Pancreas (tissue), 10 donors: ENCODE results near the gene HPD. TPM values are rescaled to one million over a fixed set of nuclear protein-coding genes. Genes with fewer than 3 reads are reported as not detected.
A peak's percentile ranks its signal among the peaks of the same experiment; 100 is the strongest.

Source experiments
- ATAC-seq, 4 donors: fragments of 200-7000 bp; cut with Tn5 transposase; one replicate each; pipeline versions ENCODE4 v1.8.0 to v1.9.1; 2020; ENCODE audit warnings: mild to moderate bottlenecking in 4 of 4, moderate library complexity in 4 of 4
- DNase-seq, 6 donors: peaks; one replicate each; pipeline ENCODE4 v3.0.0-alpha.2; 2020
- FAIRE-seq: peaks from 2 replicates; lab custom pipeline; 2012; peaks lifted over from hg19 to GRCh38; lab: Jason Lieb, UNC
- H3K27ac ChIP-seq, 4 donors: fragments of 200-600 bp; sonication (generic); 1 replicate in 3 of 4; 2 replicates in 1 of 4; pipeline versions ENCODE4 v1.5.0 to v1.8.0; 2020
- H3K27me3 ChIP-seq, 4 donors: fragments of 200-600 bp; one replicate each; pipeline ENCODE4 v1.8.0; 2021
- H3K36me3 ChIP-seq, 3 donors: fragments of 200-600 bp; sonication (generic) in 1 of 3; one replicate each; pipeline versions ENCODE4 v1.5.0 to v1.8.0; 2020 to 2021
- H3K4me1 ChIP-seq, 3 donors: fragments of 200-600 bp; one replicate each; pipeline ENCODE4 v1.8.0; 2021
- H3K4me3 ChIP-seq, 4 donors: fragments of 200-600 bp; sonication (generic) in 2 of 4; one replicate each; pipeline versions ENCODE4 v1.5.0 to v1.8.0; 2020 to 2021
- H3K9me3 ChIP-seq, 4 donors: fragments of 200-600 bp; one replicate each; pipeline ENCODE4 v1.8.0; 2021
- WGBS, 2 donors: extraction: QIAGEN DNeasy Blood & Tissue Kit; methylation state at CpG; one replicate each; pipeline ENCODE4 v1.1.7; 2013; 5-methylcytosine and 5-hydroxymethylcytosine counted together
- intact Hi-C, 3 donors: fragments of 100-400 bp; cut with DNase I; formaldehyde crosslinking; loops; one replicate each; pipeline versions ENCODE4 v1.11.1 to v1.14.2; 2022
- polyA plus RNA-seq, 2 donors: library from polyadenylated mRNA; stranded (reverse); fragments of 200-250 nt; gene quantifications; one replicate each; pipeline ENCODE4 v1.2.3, GENCODE V29; 2013
- total RNA-seq, 6 donors: library from RNA; stranded (reverse); fragmentation: NEBNext Ultra II Directional in 4 of 6; extraction: Animal tissue kit (Norgen Biotek cat#: 25700) in 4 of 6; gene quantifications; one replicate each; pipeline versions ENCODE4 v1.2.1 to v1.2.4, GENCODE V29; 2021 to 2023
- TF ChIP-seq, protein P1 (sequence below), 4 donors: fragments of 200-600 bp; sonication (generic) in 3 of 4; IDR thresholded peaks; one replicate each; pipeline versions ENCODE4 v1.5.0 to v1.8.0; 2021; ENCODE audit warnings: antibody characterized with exemption in 4 of 4
- donor health status: healthy with polysubstance abuse.
- donor health status: DM: no; HTN: no; CAD: no; lungs with moderate emphysema.
- donor health status: DM: no; HTN: no; CAD: no.
- donor health status: control.
- donor health status: control.
- donor health status: Bipolar disorder and iron deficiency.
- donor health status: DM: yes; HTN: yes; CAD: no.
- donor health status: DM: no; HTN: no; CAD: no.
- donor health status: DM: no; HTN: no; CAD: no.
- donor health status: DM: yes; HTN: yes; CAD: no.

Gene HPD
- total and polyA plus RNA-seq, 8 donors = 0.71 to 3.9 (median 2.5) TPM

DNA sequence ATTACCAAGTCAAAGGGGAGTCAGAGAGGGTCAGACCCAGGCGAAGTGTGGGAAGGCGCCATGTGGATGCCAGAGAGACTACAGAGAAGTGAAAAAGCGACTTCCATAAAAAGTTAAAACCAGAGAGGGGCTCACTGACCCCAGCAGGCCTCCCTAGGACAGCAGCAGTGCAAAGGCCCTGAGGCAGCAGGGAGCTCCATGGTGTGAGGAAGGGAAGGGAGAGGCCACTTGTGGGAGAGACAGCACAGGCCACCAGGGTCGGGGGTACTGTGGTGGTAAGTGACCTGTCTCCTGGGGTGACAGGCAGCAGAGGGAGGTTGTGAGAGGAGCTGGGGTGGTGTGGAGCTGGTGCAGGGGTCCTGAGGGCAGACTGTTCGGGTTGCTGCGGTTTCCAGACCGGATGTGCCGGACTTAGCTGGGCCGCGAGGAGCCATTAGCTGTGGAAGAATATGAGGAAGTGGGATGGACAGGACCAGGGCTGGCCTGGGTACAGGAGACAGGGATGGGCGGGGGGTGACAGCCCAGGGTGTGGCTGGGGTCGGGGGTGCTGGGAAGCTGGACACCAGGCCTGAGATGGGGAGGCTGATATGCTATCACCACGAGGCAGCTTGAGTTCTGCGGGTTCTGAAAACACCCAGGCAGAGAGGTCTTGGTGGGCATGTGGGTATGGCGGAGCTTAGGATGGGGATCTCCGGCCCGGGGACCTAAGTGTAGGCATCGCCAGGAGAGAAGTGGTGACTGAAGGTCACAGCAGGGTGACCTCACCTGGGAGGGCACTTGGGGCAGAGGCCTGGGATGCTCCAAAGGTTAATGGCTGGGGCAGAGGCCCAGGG is 32.1 kb downstream of the HPD start:
- Histone ChIP-seq H3K27ac (no peak overlapping the region), H3K27me3 (no peaks in the 10 kb centered on the region), H3K36me3 (peaks cover 5 to 65% (median 36%) of the 10 kb centered on the region in 3 donors), H3K4me1 (no peaks in the 10 kb centered on the region), H3K9me3 (no peaks in the 10 kb centered on the region), H3K4me3 (no peak overlapping the region)
- FAIRE-seq (no peak), ATAC-seq (no peak), DNase-seq (no peak)
- TF ChIP-seq, protein P1, sequence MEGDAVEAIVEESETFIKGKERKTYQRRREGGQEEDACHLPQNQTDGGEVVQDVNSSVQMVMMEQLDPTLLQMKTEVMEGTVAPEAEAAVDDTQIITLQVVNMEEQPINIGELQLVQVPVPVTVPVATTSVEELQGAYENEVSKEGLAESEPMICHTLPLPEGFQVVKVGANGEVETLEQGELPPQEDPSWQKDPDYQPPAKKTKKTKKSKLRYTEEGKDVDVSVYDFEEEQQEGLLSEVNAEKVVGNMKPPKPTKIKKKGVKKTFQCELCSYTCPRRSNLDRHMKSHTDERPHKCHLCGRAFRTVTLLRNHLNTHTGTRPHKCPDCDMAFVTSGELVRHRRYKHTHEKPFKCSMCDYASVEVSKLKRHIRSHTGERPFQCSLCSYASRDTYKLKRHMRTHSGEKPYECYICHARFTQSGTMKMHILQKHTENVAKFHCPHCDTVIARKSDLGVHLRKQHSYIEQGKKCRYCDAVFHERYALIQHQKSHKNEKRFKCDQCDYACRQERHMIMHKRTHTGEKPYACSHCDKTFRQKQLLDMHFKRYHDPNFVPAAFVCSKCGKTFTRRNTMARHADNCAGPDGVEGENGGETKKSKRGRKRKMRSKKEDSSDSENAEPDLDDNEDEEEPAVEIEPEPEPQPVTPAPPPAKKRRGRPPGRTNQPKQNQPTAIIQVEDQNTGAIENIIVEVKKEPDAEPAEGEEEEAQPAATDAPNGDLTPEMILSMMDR (IDR thresholded peaks at IDR 0.05) = no peak
- 83 to 93% methylated on average over 17 to 18 of the region's 18 CpGs for WGBS, 2 donors
- intact Hi-C loops = no loop called here

DNA sequence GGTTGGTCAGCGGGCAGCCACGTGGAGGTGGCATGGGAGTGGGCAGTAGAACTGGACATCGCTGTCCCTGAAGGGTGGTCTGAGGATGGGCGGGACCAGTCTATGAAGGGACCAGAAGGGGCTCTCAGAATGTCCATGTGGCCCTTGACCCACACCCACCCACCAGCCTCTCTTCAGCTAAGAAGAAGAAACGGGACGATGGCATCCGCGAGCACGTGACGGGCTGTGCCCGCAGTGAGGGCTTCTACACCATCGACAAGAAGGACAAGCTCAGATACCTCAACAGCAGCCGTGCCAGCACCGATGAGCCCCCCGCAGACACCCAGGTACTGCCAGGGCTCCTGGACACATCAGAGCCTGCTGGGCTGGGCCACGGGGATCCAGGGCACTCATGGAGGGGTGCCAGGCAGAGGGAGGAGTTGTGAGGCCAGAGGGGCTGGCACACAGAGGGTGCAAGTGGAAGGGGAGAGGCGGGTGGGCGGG is 33.6 kb downstream of the HPD start:
- intact Hi-C loops = no loop called here
- Histone ChIP-seq H3K4me1 (no peaks in the 10 kb centered on the region), H3K4me3 (no peak overlapping the region), H3K27ac (no peak overlapping the region), H3K36me3 (peaks cover 0 to 69% (median 36%) of the 10 kb centered on the region in 3 donors), H3K9me3 (no peaks in the 10 kb centered on the region), H3K27me3 (no peaks in the 10 kb centered on the region)
- DNase-seq (peak in 2 of 6 donors; percentile 20 to 61), ATAC-seq (peak in 2 of 4 donors; percentile 8 to 10), FAIRE-seq (no peak)
- TF ChIP-seq, protein P1 (IDR thresholded peaks at IDR 0.05) = no peak
- 90 to 91% methylated on average over 18 of the region's 18 CpGs for WGBS, 2 donors

DNA sequence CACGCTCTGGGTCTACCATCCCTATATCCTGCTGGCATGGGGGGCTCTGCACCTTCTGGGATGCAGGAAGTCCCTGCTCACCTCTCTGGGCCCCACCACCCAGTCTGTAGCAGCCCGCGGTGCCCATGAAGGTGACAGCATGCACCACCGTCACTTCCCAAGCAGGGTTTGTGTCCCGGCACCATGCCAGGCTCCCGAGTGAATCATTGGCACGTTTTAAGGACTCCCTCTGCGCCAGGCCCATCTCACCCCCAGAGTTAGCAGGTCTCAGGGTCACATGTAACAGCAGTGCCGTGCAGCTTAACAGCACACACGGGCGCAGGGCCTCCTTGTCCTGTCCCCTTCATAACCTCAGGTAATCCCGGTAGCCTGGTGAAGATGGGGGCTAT is 34.9 kb downstream of the HPD start:
- H3K9me3 ChIP-seq = no peaks in the 10 kb centered on the region
- H3K36me3 ChIP-seq = peaks cover 0 to 71% (median 47%) of the 10 kb centered on the region in 3 donors

DNA sequence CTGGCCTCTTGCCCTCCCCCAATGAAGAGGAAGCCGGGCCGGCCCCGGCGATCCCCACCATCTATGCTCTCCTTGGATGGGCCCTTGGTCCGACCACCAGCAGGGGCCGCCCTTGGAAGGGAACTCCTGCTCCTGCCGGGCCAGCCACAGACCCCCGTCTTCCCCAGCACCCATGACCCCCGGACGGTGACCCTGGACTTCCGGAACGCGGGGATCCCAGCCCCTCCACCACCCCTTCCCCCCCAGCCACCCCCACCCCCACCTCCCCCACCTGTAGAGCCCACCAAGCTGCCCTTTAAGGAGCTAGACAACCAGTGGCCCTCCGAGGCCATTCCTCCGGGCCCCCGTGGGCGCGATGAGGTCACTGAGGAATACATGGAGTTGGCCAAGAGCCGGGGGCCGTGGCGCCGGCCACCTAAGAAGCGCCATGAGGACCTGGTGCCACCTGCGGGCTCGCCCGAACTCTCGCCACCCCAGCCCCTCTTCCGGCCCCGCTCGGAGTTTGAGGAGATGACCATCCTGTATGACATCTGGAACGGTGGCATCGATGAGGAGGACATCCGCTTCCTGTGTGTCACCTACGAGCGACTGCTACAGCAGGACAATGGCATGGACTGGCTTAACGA is 35.4 kb downstream of the HPD start:
- intact Hi-C loops = no loop called here
- Histone ChIP-seq H3K27ac (no peak overlapping the region), H3K4me1 (no peaks in the 10 kb centered on the region), H3K4me3 (no peak overlapping the region), H3K9me3 (no peaks in the 10 kb centered on the region), H3K36me3 (peaks cover 0 to 71% (median 44%) of the 10 kb centered on the region in 3 donors), H3K27me3 (no peaks in the 10 kb centered on the region)
- TF ChIP-seq, protein P1 (IDR thresholded peaks at IDR 0.05) = no peak
- ATAC-seq (peak in 1 of 4 donors; percentile 19), DNase-seq (peak in 4 of 6 donors; percentile 15 to 76 (median 54)), FAIRE-seq (no peak)
- WGBS, 2 donors = 87 to 88% methylated on average over 25 to 36 of the region's 36 CpGs

More for the DNA sequence above, 34.9 kb downstream of the HPD start:
- Histone ChIP-seq H3K27me3 (no peaks in the 10 kb centered on the region), H3K4me1 (no peaks in the 10 kb centered on the region), H3K4me3 (no peak overlapping the region), H3K27ac (no peak overlapping the region)
- FAIRE-seq = no peak
- no peak for DNase-seq
- intact Hi-C loops = no loop called here
- 76 to 79% methylated on average over 12 of the region's 12 CpGs for WGBS, 2 donors
- ATAC-seq = no peak
- TF ChIP-seq, protein P1 (IDR thresholded peaks at IDR 0.05) = no peak
